Activated B cell treated with CpG ODN at 0.5 μM for 24 hours (primary cell): Measurements from ENCODE around the gene CDK17. TPM values are rescaled to one million over a fixed set of nuclear protein-coding genes. Genes with fewer than 3 reads are reported as not detected.

Source experiments
- ATAC-seq: fragments of 200-7000 bp; cut with Tn5 transposase; one replicate; pipeline ENCODE4 v1.10.0; 2021; ENCODE audit warnings: low read depth, mild to moderate bottlenecking, moderate library complexity
- CTCF ChIA-PET: fragments of 350-600 bp; sonication (Branson Sonifier 250); formaldehyde crosslinking; loops from one replicate; lab custom pipeline; 2021; ENCODE audit warnings: antibody characterized with exemption; lab: Charles Lee
- POLR2A ChIA-PET: fragments of 350-600 bp; sonication (Branson Sonifier 250); formaldehyde crosslinking; loops from one replicate; lab custom pipeline; 2021; ENCODE audit warnings: antibody characterized with exemption; lab: Charles Lee
- DNase-seq: peaks from one replicate; pipeline ENCODE4 v3.0.0; 2022
- H3K27ac Mint-ChIP-seq: one replicate; pipeline ENCODE4 v1.8.0; 2020; ENCODE audit warnings: mixed read lengths
- H3K27me3 Mint-ChIP-seq: one replicate; pipeline ENCODE4 v1.8.0; 2021; ENCODE audit warnings: mixed read lengths
- H3K36me3 Mint-ChIP-seq: one replicate; pipeline ENCODE4 v1.8.0; 2021; ENCODE audit warnings: low read depth, mixed read lengths
- H3K4me1 Mint-ChIP-seq: one replicate; pipeline ENCODE4 v1.8.0; 2021; ENCODE audit warnings: mixed read lengths
- H3K4me3 Mint-ChIP-seq: one replicate; pipeline ENCODE4 v1.8.0; 2020; ENCODE audit warnings: mild to moderate bottlenecking, mixed read lengths
- H3K9me3 Mint-ChIP-seq: one replicate; pipeline ENCODE4 v1.8.0; 2020; ENCODE audit warnings: mixed read lengths
- intact Hi-C: fragments of 100-400 bp; cut with micrococcal nuclease; formaldehyde crosslinking; loops from one replicate; pipeline ENCODE4 v1.15.1; 2024
- total RNA-seq: library from RNA; stranded (reverse); gene quantifications from 2 replicates; pipeline ENCODE4 v1.2.3, GENCODE V29; 2022
- TF ChIP-seq, protein P1 (sequence below): fragments of 200-600 bp; IDR thresholded peaks from one replicate; pipeline ENCODE4 v1.8.0; 2022; ENCODE audit warnings: antibody characterized with exemption, mild to moderate bottlenecking

CDK17 gene
- total RNA-seq, 1 donor from 2014 or later = 57.3 TPM

DNA sequence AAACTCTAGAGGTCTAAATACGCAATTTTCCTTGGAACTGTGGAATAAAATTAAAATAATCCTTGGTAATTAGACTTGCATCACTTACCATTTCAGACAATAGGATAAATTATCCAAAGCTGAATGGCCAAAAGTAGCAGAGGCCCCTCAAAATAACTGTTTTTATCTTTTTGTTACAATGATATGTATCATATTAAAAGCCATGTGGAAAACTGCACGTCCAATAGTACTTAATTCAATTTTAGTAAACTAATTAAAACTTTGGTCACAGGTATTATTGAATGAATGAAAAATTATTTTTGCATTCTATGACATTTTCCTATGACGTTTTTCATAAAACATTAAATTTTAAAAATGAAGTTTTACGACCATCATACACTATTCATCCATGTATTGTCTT, 98.5 kb downstream of the CDK17 start:
- H3K4me3 Mint-ChIP-seq = no peak overlapping the region
- H3K4me1 Mint-ChIP-seq = no peaks in the 10 kb centered on the region
- H3K36me3 Mint-ChIP-seq = peaks cover 40% of the 10 kb centered on the region
- H3K27ac Mint-ChIP-seq = no peak overlapping the region
- no peak for DNase-seq
- no peak for ATAC-seq
- no peaks in the 10 kb centered on the region for H3K27me3 Mint-ChIP-seq
- TF ChIP-seq, protein P1, sequence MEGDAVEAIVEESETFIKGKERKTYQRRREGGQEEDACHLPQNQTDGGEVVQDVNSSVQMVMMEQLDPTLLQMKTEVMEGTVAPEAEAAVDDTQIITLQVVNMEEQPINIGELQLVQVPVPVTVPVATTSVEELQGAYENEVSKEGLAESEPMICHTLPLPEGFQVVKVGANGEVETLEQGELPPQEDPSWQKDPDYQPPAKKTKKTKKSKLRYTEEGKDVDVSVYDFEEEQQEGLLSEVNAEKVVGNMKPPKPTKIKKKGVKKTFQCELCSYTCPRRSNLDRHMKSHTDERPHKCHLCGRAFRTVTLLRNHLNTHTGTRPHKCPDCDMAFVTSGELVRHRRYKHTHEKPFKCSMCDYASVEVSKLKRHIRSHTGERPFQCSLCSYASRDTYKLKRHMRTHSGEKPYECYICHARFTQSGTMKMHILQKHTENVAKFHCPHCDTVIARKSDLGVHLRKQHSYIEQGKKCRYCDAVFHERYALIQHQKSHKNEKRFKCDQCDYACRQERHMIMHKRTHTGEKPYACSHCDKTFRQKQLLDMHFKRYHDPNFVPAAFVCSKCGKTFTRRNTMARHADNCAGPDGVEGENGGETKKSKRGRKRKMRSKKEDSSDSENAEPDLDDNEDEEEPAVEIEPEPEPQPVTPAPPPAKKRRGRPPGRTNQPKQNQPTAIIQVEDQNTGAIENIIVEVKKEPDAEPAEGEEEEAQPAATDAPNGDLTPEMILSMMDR = no peak
- intact Hi-C loops = no loop called here
- H3K9me3 Mint-ChIP-seq = no peaks in the 10 kb centered on the region
- POLR2A ChIA-PET = no interaction called here
- CTCF ChIA-PET = no interaction called here

DNA sequence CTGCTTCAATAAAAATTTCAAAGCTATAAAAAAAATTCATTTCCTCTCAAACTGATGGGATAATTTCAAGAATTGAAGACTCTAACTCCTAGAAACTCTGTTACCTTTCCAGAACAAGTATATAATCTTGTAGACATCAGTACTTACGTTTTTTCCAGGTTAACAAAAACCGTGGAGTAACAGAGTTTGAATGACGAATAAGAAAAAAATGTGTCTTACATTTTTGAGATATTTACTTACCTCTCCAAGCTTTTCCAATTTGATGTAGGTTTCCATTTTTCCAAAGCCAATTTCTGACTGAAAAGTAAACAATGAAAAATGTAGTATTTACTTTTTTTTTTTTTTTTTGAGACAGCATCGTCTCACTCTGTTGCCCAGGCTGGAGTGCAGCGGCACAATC, 100.2 kb downstream of the CDK17 start:
- no peak overlapping the region for H3K4me3 Mint-ChIP-seq
- H3K9me3 Mint-ChIP-seq = no peaks in the 10 kb centered on the region
- DNase-seq (no peak), ATAC-seq (no peak)
- ChIA-PET CTCF (interaction anchor here (1.3 kb wide), 1 partner anchor 10 kb away, joined by 3 read pairs; no protein-coding TSS in a partner anchor), POLR2A (no interaction called here)
- H3K27me3 Mint-ChIP-seq = no peaks in the 10 kb centered on the region
- intact Hi-C loops = no loop called here
- no peak overlapping the region for H3K27ac Mint-ChIP-seq
- H3K4me1 Mint-ChIP-seq = no peaks in the 10 kb centered on the region
- TF ChIP-seq, protein P1 = no peak
- peaks cover 49% of the 10 kb centered on the region for H3K36me3 Mint-ChIP-seq

DNA sequence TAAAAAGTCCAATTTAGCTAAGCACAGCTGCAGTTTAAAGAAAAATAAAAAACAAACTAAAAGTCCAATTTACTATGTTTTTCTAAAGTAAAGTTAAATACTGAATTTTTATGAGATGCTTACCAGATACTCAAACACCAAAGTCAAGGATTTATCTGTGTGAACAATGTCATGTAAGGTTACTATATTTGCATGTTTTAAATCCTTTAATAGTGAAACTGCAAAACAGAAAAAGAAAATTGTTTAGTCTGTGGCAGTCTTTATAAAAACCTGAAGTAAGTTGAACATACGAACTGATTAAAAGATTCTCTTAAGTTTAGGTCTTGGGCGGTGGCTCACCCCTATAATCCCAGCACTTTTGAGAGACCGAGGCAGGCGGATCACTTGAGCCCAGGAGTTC, 102.7 kb downstream of the CDK17 start:
- intact Hi-C loops = loop anchor here (5.0 to 10.0 kb wide), 2 partner anchors 45 to 217 kb away; no protein-coding TSS in a partner anchor
- ChIA-PET POLR2A (no interaction called here), CTCF (no interaction called here)
- Mint-ChIP-seq H3K27ac (no peak overlapping the region), H3K27me3 (no peaks in the 10 kb centered on the region), H3K4me3 (no peak overlapping the region), H3K36me3 (peaks cover 60% of the 10 kb centered on the region), H3K9me3 (no peaks in the 10 kb centered on the region), H3K4me1 (no peaks in the 10 kb centered on the region)
- ATAC-seq (no peak), DNase-seq (no peak)
- TF ChIP-seq, protein P1 = no peak

DNA sequence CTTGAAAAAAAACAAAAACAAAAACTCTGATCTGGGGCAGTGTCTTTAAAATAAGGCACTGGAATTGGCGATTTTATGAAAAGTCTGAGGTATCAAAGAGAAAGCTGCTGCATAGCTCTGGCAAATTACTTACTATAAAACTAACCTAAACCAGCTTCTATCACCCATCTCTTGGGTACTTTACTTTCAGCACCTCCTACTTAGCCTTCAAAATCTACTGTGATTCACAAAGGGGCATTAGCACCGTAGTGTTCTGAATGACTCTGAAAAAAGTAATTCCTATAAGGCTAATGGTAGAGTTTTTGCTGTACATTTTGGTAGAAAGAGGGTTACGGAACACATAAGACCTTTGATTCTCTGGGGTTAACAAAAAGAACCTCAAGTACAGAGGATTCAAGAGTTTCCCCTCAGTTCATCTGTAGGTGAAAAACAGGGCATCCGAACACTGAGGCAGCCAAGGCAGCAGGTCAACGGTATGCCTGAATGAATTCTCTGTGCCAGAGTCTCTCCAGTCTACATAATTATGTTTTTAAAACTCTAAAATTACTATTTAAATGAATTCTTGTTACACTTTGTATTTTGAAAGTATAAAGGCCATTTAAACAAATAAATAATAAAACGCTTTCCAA, 104.6 kb downstream of the CDK17 start:
- POLR2A ChIA-PET = interaction anchor here (0.6 to 0.7 kb wide), 2 partner anchors 12 to 121 kb away, joined by 5 to 6 read pairs; no protein-coding TSS in a partner anchor
- Mint-ChIP-seq H3K9me3 (no peaks in the 10 kb centered on the region), H3K36me3 (peaks cover 69% of the 10 kb centered on the region), H3K4me3 (no peak overlapping the region), H3K27ac (no peak overlapping the region), H3K4me1 (peaks cover 2% of the 10 kb centered on the region), H3K27me3 (no peaks in the 10 kb centered on the region)
- intact Hi-C loops = loop anchor here (5.0 to 10.0 kb wide), 2 partner anchors 43 to 219 kb away; no protein-coding TSS in a partner anchor
- CTCF ChIA-PET = interaction anchor here (1.1 kb wide), 1 partner anchor 80 kb away, joined by 3 read pairs; no protein-coding TSS in a partner anchor
- ATAC-seq = no peak
- DNase-seq = no peak
- TF ChIP-seq, protein P1 = no peak

- Mint-ChIP-seq H3K36me3 (peaks cover 73% of the 10 kb centered on the region), H3K27ac (no peak overlapping the region), H3K4me3 (no peak overlapping the region), H3K27me3 (no peaks in the 10 kb centered on the region), H3K4me1 (peaks cover 2% of the 10 kb centered on the region), H3K9me3 (no peaks in the 10 kb centered on the region)
- TF ChIP-seq, protein P1 = no peak
- ChIA-PET POLR2A (interaction anchor here (0.7 kb wide), 1 partner anchor 122 kb away, joined by 6 read pairs; no protein-coding TSS in a partner anchor), CTCF (no interaction called here)
- ATAC-seq (no peak), DNase-seq (no peak)
- intact Hi-C loops = loop anchor here (5.0 to 10.0 kb wide), 4 partner anchors 32 to 220 kb away; no protein-coding TSS in a partner anchor
These were observed 105.4 kb downstream of the CDK17 start for GRCh38 chr12:96294831-96295230.
